Prostate gland (tissue), 2 donors: Measurements from ENCODE around the gene SLC39A7. TPM values are rescaled to one million over a fixed set of nuclear protein-coding genes. Genes with fewer than 3 reads are reported as not detected.

Experiments used
- DNase-seq: peaks from one replicate; pipeline ENCODE4 v3.0.0-alpha.2; 2019; ENCODE audit warnings: low spot score
- H3K27ac ChIP-seq, 2 donors: fragments of 200-600 bp; sonication (generic); 2 replicates each; pipeline ENCODE4 v1.5.1; 2017 to 2019
- H3K27me3 ChIP-seq: fragments of 200-600 bp; sonication (generic); replicated peaks from 2 replicates; pipeline ENCODE4 v1.5.1; 2019; ENCODE audit not compliant: insufficient read depth
- H3K36me3 ChIP-seq, 2 donors: fragments of 200-600 bp; sonication (generic); 1 replicate in 1 of 2; 2 replicates in 1 of 2; pipeline versions ENCODE4 v1.5.1 to v1.8.1; 2017 to 2019
- H3K4me1 ChIP-seq: fragments of 200-600 bp; sonication (generic); replicated peaks from 2 replicates; pipeline ENCODE4 v1.5.1; 2019
- H3K4me3 ChIP-seq, 2 donors: fragments of 200-600 bp; sonication (generic); 2 replicates each; pipeline ENCODE4 v1.5.1; 2017 to 2019
- H3K9me3 ChIP-seq: fragments of 200-600 bp; sonication (generic); 2 replicates; pipeline ENCODE4 v1.5.1; 2017
- CTCF ChIP-seq, 4 experiments: fragments of 200-600 bp in 2 of 4; fragments of 450-650 bp in 2 of 4; sonication (generic) in 2 of 4; IDR thresholded peaks; 1 replicate in 3 of 4; 2 replicates in 1 of 4; pipeline ENCODE4 v1.5.1; 2016 to 2019; ENCODE audit warnings: antibody characterized with exemption in 4 of 4, mild to moderate bottlenecking in 2 of 4, moderate library complexity in 2 of 4
- POLR2A ChIP-seq: fragments of 450-650 bp; IDR thresholded peaks from one replicate; pipeline ENCODE4 v1.6.1; 2016; ENCODE audit warnings: antibody characterized with exemption, mild to moderate bottlenecking
- POLR2AphosphoS5 ChIP-seq: sonication (generic); formaldehyde crosslinking; IDR thresholded peaks from one replicate; pipeline ENCODE4 v1.6.1; 2017; ENCODE audit warnings: antibody characterized with exemption
- WGBS: methylation state at CpG from one replicate; pipeline ENCODE4 v1.1.5; 2018; 5-methylcytosine and 5-hydroxymethylcytosine counted together
- intact Hi-C: fragments of 100-400 bp; cut with DNase I; formaldehyde crosslinking; loops from one replicate; pipeline ENCODE4 v1.14.2; 2022
- microRNA counts, 2 donors: library from miRNA; unstranded; fragments of <30 nt; microRNA quantifications; one replicate each; lab custom pipeline; 2016 to 2017
- microRNA-seq: library from miRNA; unstranded; fragments of <30 nt; microRNA quantifications from one replicate; pipeline ENCODE4, GENCODE V29; 2016
- small RNA-seq, 2 donors: library from RNA; depleted of rRNA; stranded (forward); fragments of <200 nt; gene quantifications; one replicate each; pipeline ENCODE3, GENCODE V24; 2016
- total RNA-seq, 2 donors: library from RNA; depleted of rRNA; stranded (reverse); fragments of >200 nt; gene quantifications; one replicate each; pipeline ENCODE4 v1.1.0, GENCODE V29; 2016

The SLC39A7 gene
- total RNA-seq, 2 donors from 2014 or later: 109 to 182 TPM

- Histone ChIP-seq H3K4me3 (no peak overlapping the region), H3K4me1 (no peaks in the 10 kb centered on the region), H3K9me3 (no peaks in the 10 kb centered on the region), H3K27ac (no peak overlapping the region), H3K36me3 (no peaks in the 10 kb centered on the region), H3K27me3 (no peaks in the 10 kb centered on the region)
- TF ChIP-seq CTCF (IDR thresholded peaks at IDR 0.05) (no peak), POLR2AphosphoS5 (no peak), POLR2A (no peak)
- 89% methylated on average over 13 of the region's 13 CpGs for WGBS
- intact Hi-C loops: no loop called here
- no peak for DNase-seq
These were observed 50.1 kb downstream of the SLC39A7 start for GRCh38 chr6:33250731-33251130.

GRCh38 chr6:33251395-33252012 is 50.8 kb downstream of the SLC39A7 start:
- Histone ChIP-seq H3K27ac (no peak overlapping the region), H3K4me3 (no peak overlapping the region), H3K36me3 (no peaks in the 10 kb centered on the region), H3K4me1 (no peaks in the 10 kb centered on the region), H3K27me3 (no peaks in the 10 kb centered on the region), H3K9me3 (no peaks in the 10 kb centered on the region)
- TF ChIP-seq POLR2AphosphoS5 (no peak), CTCF (IDR thresholded peaks at IDR 0.05) (no peak), POLR2A (no peak)
- DNase-seq: no peak
- intact Hi-C loops: no loop called here
- WGBS: 91% methylated on average over 6 of the region's 6 CpGs

GRCh38 chr6:33252759-33253158 is 52.1 kb downstream of the SLC39A7 start:
- Histone ChIP-seq H3K27me3 (no peaks in the 10 kb centered on the region), H3K9me3 (no peaks in the 10 kb centered on the region), H3K4me1 (no peaks in the 10 kb centered on the region), H3K36me3 (no peaks in the 10 kb centered on the region), H3K4me3 (no peak overlapping the region), H3K27ac (no peak overlapping the region)
- intact Hi-C loops: no loop called here
- DNase-seq: no peak
- TF ChIP-seq POLR2A (no peak), CTCF (IDR thresholded peaks at IDR 0.05) (no peak), POLR2AphosphoS5 (no peak)

MicroRNA genes within 50 kb of the gene (microRNA counts, 767-probe panel; counts per million panel counts)
- microRNA hsa-miR-219-1-3p (lab: Ali Mortazavi, UCI): 0 to 431 counts per million in 2 donors
- 0 to 431 counts per million in 2 donors for microRNA hsa-miR-219-5p (lab: Ali Mortazavi, UCI)

Small RNAs within 50 kb of the gene (microRNA-seq; reads per million reads assigned to microRNA genes)
- 1.4 reads per million, percentile 17 among the genes with 10 or more reads in this experiment for gene MIR219A1

Small RNAs within 50 kb of the gene (small RNA-seq; reads per million reads assigned to genes)
- 2.4 to 2.8 reads per million in 2 donors for gene MIR219A1
- gene RNY4P10: 0.09 to 1.5 reads per million in 2 donors

Other genes starting within 250 kb of the SLC39A7 start
- 10 to 100 TPM in 1 of 2 donors, 1 to 10 TPM in 1; 9.6 to 26.1 TPM for gene HLA-DMA, start 247.8 kb upstream of the SLC39A7 start, total RNA-seq
- 100 to 1,000 TPM; 153 to 252 TPM for gene BRD2, start 232.3 kb upstream of the SLC39A7 start, total RNA-seq
- 10 to 100 TPM in 1 of 2 donors, 1 to 10 TPM in 1; 7.2 to 14.6 TPM for gene HLA-DOA, start 191.3 kb upstream of the SLC39A7 start, total RNA-seq
- 10 to 100 TPM; 69.5 to 73.7 TPM for gene HLA-DPA1, start 127.2 kb upstream of the SLC39A7 start, total RNA-seq
- gene HLA-DPB1, start 124.9 kb upstream of the SLC39A7 start, total RNA-seq: 10 to 100 TPM; 51.6 to 57.5 TPM
- 1 to 10 TPM in 1 of 2 donors, under 1 TPM in 1; 0.91 to 3.6 TPM for gene COL11A2, start 8.4 kb upstream of the SLC39A7 start, total RNA-seq
- gene RXRB, start 202 bp upstream of the SLC39A7 start, total RNA-seq: 10 to 100 TPM; 30.6 to 40.5 TPM
- gene HSD17B8, start 3.8 kb downstream of the SLC39A7 start, total RNA-seq: 10 to 100 TPM; 21.9 to 43.7 TPM
- 10 to 100 TPM; 23.9 to 30.8 TPM for gene RING1, start 7.6 kb downstream of the SLC39A7 start, total RNA-seq
- gene VPS52, start 71.0 kb downstream of the SLC39A7 start, total RNA-seq: 10 to 100 TPM; 42.2 to 55.0 TPM
- 1,000 to 10,000 TPM; 1,990 to 4,594 TPM for gene RPS18, start 71.2 kb downstream of the SLC39A7 start, total RNA-seq
- 10 to 100 TPM; 15.8 to 21.4 TPM for gene B3GALT4, start 76.3 kb downstream of the SLC39A7 start, total RNA-seq
- gene WDR46, start 88.4 kb downstream of the SLC39A7 start, total RNA-seq: 10 to 100 TPM; 41.3 to 47.2 TPM
- gene PFDN6, start 88.7 kb downstream of the SLC39A7 start, total RNA-seq: 10 to 100 TPM; 24.1 to 59.7 TPM
- gene RGL2, start 98.1 kb downstream of the SLC39A7 start, total RNA-seq: 100 to 1,000 TPM in 1 of 2 donors, 10 to 100 TPM in 1; 98.7 to 107 TPM
- gene TAPBP, start 113.2 kb downstream of the SLC39A7 start, total RNA-seq: 100 to 1,000 TPM; 190 to 192 TPM
- gene ZBTB22, start 116.9 kb downstream of the SLC39A7 start, total RNA-seq: 10 to 100 TPM; 25.1 to 27.5 TPM
- 10 to 100 TPM; 52.8 to 75.1 TPM for gene DAXX, start 122.1 kb downstream of the SLC39A7 start, total RNA-seq
- gene KIFC1, start 191.0 kb downstream of the SLC39A7 start, total RNA-seq: 1 to 10 TPM; 5.8 to 6.5 TPM
- 100 to 1,000 TPM in 1 of 2 donors, 10 to 100 TPM in 1; 98.2 to 132 TPM for gene PHF1, start 210.1 kb downstream of the SLC39A7 start, total RNA-seq
- 100 to 1,000 TPM; 189 to 260 TPM for gene CUTA, start 217.2 kb downstream of the SLC39A7 start, total RNA-seq
- gene SYNGAP1, start 219.2 kb downstream of the SLC39A7 start, total RNA-seq: 10 to 100 TPM in 1 of 2 donors, 1 to 10 TPM in 1; 6.1 to 24.8 TPM